ENCODE measurements around the gene ESRRA. TPM values are rescaled to one million over a fixed set of nuclear protein-coding genes. Genes with fewer than 3 reads are reported as not detected.

The ESRRA gene
- total and polyA plus RNA-seq, 2 of the 13 experiments (the other 11 are each of a cell fraction or from before 2014, with no cell fraction given): 18.1 to 36.3 TPM

DNA sequence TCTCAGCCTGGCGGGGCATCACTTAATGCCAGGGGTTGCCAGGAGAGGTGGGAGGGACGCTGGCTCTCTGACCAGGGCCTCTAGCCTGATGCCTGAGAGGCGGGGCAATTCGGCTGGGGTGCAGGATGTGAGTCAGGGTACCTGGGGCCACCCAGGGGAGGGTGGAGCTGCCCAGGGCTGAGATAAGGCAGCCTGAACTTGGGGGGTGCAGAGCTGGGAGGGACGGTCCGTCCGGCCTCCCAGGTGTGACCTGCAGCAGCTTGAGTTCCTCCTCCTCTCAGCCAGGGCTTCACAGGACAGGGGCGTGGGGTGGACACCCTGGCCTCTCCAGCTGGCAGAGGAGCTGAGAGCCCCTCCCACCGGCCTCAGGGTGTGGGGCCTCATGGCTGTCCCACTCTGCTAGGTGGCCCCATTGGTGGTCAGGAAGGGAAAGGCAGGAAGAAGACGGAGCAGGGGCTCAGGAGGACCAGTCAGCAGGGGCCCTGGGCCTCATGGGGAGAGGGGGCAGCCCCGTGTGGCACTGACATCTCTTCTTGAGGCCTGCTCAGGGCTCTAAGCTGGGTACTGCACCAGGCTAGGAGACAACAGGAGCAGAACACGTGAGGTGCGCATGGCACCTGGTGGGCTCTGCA lies 52.7 kb downstream of the ESRRA start (continued):
- TF ChIP-seq, protein P1, sequence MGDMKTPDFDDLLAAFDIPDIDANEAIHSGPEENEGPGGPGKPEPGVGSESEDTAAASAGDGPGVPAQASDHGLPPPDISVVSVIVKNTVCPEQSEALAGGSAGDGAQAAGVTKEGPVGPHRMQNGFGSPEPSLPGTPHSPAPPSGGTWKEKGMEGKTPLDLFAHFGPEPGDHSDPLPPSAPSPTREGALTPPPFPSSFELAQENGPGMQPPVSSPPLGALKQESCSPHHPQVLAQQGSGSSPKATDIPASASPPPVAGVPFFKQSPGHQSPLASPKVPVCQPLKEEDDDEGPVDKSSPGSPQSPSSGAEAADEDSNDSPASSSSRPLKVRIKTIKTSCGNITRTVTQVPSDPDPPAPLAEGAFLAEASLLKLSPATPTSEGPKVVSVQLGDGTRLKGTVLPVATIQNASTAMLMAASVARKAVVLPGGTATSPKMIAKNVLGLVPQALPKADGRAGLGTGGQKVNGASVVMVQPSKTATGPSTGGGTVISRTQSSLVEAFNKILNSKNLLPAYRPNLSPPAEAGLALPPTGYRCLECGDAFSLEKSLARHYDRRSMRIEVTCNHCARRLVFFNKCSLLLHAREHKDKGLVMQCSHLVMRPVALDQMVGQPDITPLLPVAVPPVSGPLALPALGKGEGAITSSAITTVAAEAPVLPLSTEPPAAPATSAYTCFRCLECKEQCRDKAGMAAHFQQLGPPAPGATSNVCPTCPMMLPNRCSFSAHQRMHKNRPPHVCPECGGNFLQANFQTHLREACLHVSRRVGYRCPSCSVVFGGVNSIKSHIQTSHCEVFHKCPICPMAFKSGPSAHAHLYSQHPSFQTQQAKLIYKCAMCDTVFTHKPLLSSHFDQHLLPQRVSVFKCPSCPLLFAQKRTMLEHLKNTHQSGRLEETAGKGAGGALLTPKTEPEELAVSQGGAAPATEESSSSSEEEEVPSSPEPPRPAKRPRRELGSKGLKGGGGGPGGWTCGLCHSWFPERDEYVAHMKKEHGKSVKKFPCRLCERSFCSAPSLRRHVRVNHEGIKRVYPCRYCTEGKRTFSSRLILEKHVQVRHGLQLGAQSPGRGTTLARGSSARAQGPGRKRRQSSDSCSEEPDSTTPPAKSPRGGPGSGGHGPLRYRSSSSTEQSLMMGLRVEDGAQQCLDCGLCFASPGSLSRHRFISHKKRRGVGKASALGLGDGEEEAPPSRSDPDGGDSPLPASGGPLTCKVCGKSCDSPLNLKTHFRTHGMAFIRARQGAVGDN (CRISPR knock-in tag; IDR thresholded peaks at IDR 0.05): peak; percentile 72; the same call in 1 of the 2 replicates
- TF ChIP-seq SETDB1 (CRISPR knock-in tag; IDR thresholded peaks at IDR 0.05; ENCODE audit: borderline replicate concordance) (no peak), MXD1 (CRISPR knock-in tag; IDR thresholded peaks at IDR 0.05) (peak; percentile 53; the same call in 1 of the 2 replicates), ZNF275 (CRISPR knock-in tag; IDR thresholded peaks at IDR 0.05; ENCODE audit: borderline replicate concordance) (0 out of 2 replicates have a peak, but pooled peaks have one; percentile 13), ZNF746 (CRISPR knock-in tag; IDR thresholded peaks at IDR 0.05) (0 out of 2 replicates have a peak, but pooled peaks have one; percentile 37), RFX5 (IDR thresholded peaks at IDR 0.05; ENCODE audit: low read depth, low read length) (no peak), ZBTB2 (CRISPR knock-in tag; IDR thresholded peaks at IDR 0.05; ENCODE audit: low read depth) (no peak)
- TF ChIP-seq, protein P2, sequence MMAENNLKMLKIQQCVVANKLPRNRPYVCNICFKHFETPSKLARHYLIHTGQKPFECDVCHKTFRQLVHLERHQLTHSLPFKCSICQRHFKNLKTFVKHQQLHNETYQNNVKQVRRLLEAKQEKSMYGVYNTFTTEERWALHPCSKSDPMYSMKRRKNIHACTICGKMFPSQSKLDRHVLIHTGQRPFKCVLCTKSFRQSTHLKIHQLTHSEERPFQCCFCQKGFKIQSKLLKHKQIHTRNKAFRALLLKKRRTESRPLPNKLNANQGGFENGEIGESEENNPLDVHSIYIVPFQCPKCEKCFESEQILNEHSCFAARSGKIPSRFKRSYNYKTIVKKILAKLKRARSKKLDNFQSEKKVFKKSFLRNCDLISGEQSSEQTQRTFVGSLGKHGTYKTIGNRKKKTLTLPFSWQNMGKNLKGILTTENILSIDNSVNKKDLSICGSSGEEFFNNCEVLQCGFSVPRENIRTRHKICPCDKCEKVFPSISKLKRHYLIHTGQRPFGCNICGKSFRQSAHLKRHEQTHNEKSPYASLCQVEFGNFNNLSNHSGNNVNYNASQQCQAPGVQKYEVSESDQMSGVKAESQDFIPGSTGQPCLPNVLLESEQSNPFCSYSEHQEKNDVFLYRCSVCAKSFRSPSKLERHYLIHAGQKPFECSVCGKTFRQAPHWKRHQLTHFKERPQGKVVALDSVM (CRISPR knock-in tag; IDR thresholded peaks at IDR 0.05): no peak
- TF ChIP-seq, protein P3, sequence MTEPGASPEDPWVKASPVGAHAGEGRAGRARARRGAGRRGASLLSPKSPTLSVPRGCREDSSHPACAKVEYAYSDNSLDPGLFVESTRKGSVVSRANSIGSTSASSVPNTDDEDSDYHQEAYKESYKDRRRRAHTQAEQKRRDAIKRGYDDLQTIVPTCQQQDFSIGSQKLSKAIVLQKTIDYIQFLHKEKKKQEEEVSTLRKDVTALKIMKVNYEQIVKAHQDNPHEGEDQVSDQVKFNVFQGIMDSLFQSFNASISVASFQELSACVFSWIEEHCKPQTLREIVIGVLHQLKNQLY (CRISPR knock-in tag; IDR thresholded peaks at IDR 0.05): no peak
- TF ChIP-seq, protein P4, sequence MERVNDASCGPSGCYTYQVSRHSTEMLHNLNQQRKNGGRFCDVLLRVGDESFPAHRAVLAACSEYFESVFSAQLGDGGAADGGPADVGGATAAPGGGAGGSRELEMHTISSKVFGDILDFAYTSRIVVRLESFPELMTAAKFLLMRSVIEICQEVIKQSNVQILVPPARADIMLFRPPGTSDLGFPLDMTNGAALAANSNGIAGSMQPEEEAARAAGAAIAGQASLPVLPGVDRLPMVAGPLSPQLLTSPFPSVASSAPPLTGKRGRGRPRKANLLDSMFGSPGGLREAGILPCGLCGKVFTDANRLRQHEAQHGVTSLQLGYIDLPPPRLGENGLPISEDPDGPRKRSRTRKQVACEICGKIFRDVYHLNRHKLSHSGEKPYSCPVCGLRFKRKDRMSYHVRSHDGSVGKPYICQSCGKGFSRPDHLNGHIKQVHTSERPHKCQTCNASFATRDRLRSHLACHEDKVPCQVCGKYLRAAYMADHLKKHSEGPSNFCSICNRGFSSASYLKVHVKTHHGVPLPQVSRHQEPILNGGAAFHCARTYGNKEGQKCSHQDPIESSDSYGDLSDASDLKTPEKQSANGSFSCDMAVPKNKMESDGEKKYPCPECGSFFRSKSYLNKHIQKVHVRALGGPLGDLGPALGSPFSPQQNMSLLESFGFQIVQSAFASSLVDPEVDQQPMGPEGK (CRISPR knock-in tag; IDR thresholded peaks at IDR 0.05): peak; percentile 52
